Kidney tubule cell (primary cell): ENCODE measurements around the gene PPFIA1.
"Not testable (repeated sequence)": the region's sequence is repeated elsewhere in the genome, so short reads cannot be mapped to it uniquely, and the experiment has no call there.

ENCODE experiments used
- DNase-seq: peaks from one replicate; pipeline ENCODE4 v3.0.0-alpha.2; 2018; ENCODE audit warnings: low spot score

The PPFIA1 gene

DNA sequence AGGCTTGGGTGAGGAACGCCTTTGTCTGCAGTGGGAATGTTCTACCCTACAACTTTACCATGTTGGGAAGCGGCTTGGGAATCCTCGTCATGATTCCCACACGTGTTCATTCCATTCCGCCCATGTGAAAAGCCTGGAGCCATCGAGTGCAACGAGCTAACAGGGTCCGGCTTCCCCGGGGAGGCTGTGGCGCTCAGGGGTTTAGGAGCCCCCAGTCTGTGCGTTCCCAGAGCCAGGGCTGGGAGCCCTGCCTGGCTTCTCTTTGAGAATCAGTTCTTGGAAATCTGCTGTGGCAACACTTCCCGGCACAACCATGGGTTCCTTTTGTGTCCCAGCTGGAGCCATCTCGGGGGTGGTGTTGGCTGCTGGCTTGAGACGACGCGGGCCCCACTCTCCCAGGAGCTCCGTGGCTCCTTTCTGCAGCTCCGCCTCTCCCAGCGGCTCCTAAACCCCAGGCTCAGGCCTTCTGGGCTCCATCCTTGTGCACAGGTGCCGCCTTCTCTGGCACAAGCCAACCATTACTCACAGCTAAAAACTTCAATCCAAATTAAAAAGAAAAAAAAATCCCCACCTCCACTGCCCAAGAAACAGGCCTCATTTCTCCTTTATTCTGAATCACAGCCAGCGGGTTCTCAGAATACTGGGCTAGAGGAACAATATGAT is 18.7 kb upstream of the PPFIA1 start:
- peak; percentile 43 for DNase-seq

DNA sequence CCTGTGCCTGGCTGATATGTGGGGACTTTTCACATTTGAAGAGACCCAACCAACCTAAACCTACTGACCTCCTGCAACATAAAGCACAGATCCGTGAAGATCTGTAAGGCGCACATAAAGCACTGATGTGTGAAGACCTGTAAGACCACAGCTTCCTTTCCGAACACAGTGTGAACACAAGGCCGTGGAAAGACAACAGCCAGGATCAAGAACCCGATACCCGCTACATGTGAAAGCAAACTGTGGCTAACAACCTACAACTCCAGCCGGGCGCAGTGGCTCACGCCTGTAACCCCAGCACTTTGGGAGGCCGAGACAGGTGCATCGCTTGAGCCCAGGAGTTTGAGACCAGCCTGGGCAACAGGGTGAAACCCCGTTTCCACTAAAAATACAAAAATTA is 17.6 kb upstream of the PPFIA1 start:
- DNase-seq = no peak

DNA sequence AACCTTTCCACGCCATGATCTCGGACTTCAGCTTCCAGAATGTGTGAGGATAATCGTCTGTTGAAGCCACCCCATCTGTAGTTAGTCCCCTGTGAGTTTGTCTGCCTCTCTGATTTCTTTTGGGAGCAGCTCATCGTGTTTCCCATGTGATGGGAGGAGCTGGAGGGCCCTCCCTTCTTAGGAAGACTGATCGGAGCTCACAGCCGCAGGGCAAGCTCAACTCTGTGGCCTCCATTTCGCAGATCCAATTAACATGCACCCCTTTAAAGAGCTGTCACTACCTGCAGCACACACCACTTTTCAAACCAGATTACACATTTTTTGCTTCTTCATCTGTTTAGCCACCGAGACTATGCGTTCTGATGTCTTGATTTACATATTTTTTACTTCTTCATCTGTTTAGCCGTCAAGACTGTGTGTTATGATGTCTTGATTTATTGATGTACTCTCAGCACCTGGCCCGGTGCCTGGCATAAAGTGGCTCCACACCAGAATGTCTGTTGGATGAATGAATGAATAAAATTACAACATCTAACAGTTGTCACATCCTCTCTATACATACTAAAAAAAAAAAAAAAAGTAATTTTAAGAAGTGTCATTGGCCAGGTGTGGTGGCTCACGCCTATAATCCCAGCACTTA is 14.9 kb upstream of the PPFIA1 start:
- no peak for DNase-seq

DNA sequence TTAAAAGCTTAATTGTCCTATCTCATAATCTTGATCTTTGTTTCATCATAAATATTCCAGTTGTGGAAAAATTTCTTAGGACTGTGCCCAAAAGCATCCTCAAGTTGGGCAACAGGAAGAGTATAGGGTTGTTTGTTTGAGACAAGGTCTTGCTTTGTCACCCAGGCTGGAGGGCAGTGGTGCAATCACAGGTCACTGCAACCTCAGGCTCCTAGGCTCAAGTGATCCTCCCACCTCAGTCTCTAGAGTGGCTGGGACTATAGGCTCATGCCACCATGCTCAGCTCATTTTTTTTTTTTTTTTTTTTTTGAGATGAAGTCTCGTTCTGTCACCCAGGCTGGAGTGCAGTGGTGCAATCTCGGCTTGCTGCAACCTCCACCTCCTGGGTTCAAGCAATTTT is 11.4 kb upstream of the PPFIA1 start:
- not testable (repeated sequence) for DNase-seq

DNA sequence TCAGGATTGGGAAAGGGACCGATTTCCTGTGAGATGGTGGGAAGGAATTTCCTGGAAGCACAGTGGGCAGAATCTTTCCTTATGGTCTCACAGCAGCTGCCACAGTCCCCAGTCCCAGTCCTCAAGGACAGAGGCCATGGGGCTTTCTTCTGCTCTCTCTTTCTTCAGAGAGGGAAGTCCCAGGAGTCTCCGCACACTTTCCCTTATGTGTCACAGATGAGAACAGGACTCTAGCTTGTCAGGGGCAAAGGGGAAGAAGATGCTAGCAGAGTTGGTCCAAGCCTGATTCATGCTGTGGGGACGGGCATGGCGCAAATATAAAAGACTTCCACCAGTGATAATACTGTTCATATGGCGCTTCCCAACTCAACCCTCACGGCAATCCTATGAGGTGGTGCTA is 7.5 kb upstream of the PPFIA1 start:
- DNase-seq = no peak

DNA sequence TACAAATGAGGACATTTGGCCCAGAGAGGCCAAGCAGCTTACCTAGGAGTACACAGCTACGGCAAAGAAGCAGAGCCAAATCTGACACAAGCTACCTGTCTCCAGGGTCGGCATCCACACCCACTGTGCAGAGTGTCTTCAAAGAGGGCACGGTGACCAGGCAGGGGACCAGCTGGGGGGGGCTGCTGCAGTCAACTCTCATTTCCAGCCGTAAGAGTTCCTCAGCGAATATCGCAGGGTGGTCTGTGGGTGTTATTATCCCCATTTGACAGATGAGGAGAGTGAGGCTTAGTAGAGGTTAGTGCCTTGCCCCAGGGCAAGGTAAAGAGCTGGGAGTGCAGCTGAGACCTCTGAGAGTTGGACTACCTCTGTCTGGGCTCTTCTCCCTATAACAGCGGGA is 7.1 kb upstream of the PPFIA1 start:
- DNase-seq = no peak

DNA sequence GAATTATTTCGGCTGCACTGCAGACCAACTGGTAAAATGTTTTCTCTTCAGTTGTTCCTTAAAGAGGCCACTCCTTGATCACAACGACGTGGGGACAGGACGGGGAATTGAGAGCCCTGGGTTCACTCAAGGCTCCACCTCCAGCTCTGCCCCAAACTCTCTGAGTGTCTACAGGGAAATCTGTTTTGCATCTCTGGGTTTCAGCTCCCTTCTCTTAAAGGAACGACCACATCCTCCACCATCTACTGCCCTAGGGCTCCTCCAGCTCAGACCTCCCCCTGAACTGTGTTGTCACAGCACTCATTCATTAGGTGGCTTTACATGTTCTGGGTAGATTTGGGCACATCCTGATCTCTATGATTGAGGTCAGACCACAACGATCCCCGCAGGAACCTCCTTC is 5.1 kb upstream of the PPFIA1 start:
- no peak for DNase-seq

DNA sequence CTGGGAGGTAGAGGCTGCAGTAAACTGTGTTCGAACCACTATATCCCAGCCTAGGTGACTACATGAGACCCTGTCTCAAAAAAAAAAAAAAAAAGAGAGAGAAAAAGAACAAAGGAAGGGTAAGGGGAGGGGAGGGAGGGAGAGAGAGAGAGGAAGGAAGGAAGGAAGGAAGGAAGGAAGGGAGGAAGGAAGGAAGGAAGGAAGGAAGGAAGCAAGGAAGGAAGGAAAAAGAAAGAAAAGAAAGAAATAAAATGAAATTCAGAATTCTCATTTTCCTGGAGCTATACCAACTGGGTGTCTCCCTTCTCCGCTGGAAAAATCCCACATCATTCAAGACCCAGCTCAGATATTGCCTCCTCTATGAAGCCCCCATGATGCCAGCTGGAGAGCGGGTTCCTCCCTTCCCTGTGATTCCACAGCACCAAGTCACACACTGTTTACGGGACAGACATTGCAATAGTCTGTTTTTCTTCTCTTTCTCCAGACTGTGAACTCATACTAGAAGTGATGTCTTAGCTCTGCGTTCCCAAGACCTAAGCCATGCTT is 3.0 kb upstream of the PPFIA1 start:
- DNase-seq = no peak

DNA sequence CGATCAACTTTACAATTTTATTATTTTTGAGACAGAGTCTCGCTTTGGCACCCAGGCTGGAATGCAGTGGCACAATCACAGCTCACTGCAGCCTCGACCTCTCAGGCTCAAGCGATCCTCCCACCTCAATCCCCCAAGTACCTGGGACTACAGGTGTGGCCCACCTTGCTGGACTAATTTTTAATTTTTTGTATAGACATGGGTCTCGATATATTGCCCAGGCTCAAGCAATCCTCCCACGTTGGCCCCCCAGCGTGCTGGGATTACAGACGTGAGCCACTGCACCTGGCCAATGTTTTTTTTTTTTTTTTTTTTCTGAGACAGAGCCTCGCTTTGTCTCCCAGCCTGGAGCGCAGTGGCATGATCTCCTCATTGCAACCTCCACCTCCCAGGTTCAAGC is 2.0 kb upstream of the PPFIA1 start:
- no peak for DNase-seq

DNA sequence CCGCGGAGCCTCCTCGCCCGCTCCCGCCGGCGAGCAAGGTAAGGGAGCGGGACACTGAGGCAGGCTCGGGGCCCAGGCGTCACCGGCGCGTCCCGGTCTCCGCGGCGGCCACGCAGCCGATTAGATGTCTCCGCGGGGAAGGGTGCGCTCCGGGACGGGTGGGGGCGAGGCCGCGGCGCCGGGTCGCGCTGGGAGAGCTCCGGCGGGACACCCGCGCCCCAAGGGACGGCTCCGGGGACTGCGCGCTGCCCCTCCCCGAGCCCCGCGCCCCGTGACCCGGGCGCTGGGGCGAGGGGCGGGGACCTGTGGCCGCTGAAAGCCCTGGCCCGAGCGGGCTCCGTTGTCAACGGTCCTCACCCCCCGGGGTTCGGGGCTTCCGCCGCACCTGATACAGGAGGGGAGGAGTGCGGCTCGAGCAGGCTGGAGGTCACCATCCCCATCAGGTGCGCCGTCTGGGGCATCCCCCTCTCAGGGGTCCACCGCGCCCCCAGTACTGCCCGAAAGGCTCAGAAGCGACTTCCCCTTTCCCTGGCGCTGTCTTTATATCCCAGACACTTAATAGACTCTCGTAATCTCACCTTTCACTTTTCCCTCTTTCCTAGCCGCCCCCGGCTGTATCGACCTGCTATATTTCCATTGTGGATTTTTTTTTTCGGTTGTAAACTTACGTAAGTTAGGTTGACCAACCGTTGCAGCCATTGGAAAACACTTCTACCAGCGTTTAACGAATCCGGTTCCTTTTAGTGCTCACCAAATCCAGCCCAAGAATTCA is 573 bp downstream of the PPFIA1 start:
- DNase-seq = peak; percentile 47

DNA sequence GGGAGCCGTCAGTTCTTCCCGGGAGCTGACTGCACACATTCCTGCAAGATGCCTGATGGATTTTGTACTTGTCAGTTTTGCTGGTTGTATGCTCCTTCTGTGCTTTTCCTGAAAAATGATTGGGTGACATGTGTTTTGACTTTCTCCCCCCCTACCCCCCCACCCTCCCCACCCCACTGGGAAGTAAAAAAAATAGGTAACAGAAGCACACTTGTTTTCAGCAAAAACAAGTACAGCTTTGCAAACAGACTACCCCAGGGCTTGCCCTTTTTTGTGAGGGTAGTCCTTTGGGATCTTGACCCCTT is 1.1 kb downstream of the PPFIA1 start:
- DNase-seq = no peak

DNA sequence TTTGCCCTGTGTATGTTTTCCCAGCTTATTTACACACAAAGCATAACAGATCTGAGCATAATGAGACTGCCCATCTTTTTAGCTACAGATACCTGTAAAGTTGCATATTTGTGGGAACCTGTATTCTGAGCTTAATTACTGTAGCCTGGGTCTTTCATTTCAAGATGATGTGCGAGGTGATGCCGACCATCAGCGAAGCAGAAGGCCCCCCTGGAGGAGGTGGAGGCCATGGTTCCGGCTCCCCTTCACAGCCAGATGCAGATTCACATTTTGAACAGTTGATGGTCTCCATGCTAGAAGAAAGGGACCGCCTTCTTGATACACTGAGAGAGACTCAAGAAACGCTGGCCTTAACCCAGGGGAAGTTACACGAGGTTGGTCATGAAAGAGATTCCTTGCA is 1.5 kb downstream of the PPFIA1 start:
- no peak for DNase-seq

DNA sequence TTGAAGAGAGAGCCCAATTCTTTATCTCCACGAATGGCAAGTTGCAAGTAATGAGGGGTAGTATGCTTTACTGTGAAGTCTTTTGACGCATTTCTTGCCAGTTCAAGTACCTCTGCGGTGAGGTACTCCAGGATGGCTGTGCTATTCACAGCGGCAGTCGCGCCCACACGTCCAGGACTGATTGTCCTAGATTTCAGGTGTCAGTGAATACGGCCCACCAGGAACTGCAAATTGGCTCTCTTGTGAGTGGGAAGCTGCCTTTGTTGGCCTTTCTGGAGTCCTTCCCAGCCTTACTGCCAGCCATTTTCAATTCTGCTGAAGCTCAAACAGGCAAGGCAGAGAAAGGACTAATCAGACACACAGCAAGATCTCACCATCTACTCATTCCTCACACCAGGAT is 8.5 kb downstream of the PPFIA1 start:
- no peak for DNase-seq

DNA sequence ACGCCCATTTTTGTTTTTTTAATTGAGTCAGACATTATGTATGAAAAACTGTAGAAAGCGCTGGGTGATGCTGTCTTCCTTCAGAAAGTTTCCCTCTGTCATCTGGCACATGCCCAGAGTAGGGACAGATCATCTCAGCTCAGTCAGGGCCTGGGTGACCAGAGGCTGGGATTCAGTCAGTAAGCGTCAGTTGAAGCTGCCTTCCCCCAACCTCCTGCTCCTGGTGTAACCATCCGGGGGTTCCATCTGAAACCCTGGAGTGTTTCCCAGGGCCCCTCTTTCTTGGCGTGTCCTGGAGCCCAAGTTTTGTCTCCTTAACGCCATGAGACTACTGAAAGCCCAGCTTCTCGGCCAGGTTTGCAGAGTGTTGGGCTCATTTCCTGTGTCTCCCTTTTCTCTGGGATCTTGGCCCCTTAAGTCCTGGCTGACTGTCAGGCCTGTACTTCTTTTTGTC is 10.7 kb downstream of the PPFIA1 start:
- no peak for DNase-seq

DNA sequence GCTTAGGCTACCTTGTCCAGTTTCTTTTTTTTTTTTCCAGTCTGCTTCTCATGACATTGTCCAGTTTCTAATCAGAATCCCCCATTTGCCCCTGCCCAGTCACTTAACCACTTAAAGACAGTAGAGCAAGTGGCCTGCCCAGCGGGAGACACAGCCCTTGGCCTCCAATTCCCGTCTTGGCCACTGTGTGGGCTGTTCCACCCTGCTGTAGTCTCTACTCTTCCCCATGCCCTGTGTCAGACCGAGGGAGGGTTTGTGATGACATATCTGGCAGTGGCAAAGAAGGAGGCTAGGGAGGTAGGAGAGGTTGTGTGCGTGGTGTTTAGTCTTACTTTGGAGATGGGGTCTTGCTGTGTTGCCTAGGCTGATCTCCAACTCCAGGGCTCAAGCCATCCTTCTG is 11.5 kb downstream of the PPFIA1 start:
- DNase-seq = no peak

DNA sequence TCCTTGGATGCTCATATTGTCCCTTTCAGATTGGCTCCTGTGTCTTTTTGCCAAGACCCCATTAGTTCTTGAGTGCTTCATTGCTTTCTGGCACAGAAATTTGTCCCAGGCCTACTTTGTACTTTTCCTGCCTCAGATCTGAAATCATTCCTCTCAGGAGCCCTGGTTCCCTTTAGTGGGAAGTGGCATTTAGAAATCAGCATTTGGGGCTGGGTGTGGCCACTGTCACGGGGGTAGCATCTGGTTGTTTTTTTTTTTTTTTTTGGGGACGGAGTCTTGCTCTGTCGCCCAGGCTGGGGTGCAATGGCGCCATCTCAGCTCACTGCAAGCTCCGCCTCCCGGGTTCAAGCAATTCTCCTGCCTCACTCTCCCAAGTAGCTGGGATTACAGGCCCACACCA is 18.2 kb downstream of the PPFIA1 start:
- DNase-seq = no peak

DNA sequence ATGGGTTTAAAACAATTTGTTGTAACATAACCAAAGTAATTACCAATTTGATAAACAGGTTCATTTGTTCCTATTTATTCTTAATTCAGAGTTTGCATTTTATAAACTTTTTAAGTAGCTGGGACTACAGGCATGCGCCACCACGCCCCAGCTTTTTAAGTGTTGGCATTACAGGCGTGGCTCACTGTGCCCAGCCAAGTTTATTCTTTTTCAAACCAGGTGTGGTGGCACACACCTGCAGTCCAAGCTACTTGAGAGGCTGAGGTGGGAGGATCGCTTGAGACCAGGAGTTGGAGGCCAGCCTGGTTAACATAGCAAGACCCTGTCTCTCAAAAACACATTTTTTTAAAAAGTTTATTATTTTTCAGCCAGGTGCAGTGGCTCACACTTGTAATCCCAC is 19.1 kb downstream of the PPFIA1 start:
- DNase-seq = no peak

DNA sequence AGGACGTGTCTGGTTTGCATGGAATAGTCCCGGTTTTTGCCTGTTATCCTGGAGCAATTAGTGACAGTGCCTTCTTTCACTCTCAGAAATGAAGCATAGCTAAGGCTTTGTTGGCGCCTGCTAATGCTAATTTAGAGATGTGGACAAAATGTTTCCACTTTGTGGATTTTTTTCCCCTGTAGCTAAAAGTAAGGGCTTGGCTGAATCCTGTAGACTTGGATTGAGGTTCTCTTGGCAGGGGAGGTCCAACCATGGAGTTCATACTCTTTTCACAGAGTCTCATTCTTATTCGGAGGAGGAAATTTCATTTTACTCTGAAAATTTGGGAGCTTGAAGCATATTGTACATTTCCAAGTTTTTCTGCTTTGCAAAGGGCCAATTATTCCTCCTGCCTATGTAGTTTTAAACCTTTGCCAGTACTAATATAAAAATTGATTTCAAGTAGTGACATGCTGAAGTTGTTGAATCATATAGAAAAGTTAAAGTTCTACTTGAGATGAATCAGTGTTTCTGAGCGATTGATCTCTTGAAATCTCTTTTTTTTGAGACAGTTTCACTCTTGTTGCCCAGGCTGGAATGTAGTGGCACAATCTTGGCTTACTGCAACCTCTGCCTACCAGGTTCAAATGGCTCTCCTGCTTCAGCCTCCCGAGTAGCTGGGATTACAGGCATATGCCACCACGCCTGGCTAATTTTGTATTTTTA is 20.0 kb downstream of the PPFIA1 start:
- peak; percentile 26 for DNase-seq

DNA sequence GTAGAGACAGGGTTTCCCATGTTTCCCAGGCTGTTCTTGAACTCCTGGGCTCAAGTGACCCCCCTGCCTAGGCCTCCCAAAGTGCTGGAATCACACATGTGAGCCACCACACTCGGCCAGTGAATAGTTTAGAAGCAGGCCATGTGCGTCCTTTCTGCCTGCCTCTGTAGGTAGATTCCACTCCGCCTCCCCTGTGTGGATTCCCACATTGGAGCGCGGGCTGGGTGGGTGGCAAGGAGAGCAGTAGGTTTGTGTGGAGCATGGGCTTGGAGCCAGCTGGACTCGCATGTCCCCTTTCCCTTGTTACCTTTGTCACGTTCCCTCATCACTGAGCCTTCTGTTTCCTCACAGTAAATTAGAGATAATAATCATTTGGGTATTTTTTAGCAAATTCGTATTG is 21.7 kb downstream of the PPFIA1 start:
- DNase-seq = no peak

DNA sequence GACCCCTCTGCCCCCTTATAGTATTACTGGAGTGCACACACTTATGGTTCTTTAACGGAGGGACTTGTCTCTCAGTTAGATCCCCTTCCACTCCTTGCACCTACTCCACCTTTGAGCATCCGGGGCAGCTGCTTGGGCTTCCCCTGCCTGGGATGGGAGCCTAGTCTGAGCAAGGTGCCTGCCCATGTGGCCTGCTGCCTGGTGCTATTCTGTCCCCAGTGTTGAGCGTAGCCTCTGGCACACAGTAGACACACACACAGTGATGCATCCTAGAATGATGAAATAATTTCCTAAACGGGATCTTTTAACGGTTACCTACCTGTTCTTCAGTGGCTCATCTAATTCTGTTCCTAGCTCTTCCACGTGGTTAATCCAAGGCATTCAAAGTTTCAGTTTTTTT is 22.4 kb downstream of the PPFIA1 start:
- no peak for DNase-seq

DNA sequence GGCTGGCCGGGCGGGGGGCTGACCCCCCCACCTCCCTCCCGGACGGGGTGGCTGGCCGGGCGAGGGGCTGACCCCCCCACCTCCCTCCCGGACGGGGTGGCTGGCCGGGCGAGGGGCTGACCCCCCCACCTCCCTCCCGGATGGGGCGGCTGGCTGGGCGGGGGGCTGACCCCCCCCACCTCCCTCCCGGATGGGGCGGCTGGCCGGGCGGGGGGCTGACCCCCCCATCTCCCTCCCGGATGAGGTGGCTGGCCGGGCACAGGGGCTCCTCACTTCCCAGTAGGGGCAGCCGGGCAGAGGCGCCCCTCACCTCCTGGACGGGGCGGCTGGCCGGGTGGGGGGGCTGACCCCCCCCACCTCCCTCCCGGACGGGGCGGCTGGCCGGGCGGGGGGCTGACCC is 24.7 kb downstream of the PPFIA1 start:
- not testable (repeated sequence) for DNase-seq

DNA sequence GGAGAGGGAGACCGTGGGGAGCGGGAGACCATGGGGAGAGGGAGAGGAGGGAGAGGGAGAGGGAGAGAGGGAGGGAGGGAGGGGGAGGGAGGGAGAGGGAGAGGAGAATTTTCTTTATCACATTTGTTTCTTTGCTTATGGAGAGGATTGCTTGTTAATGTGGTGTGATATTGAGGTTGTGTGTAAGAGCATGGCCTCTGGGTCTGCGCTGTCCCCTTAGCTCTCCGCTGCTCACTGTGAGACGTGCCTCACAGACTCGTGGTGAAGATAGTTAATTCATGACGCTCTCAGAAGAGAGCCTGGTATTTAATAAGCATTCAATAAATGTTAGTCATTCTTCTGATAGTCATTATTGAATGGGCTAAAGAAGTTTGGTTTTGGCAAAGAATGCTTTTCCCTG is 26.2 kb downstream of the PPFIA1 start:
- no peak for DNase-seq

DNA sequence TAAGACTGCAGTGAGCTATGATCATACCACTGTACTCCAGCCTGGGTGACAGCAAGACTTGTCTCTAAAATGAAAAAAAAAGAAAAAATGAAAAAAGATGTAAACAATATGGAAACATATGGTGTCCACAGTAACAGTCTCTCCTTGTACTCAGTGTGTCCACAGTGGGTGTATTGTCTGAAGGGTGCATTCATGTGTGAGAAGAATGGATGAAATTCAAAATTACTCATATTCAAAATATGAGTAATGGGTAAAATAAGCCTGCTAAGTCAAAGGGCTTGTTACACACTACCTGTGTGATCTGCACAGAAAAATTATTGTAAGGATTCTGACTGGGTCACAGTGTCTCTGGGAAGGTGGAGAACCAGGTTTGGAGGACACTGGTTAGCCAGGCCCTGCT is 26.9 kb downstream of the PPFIA1 start:
- DNase-seq = peak; percentile 71
